HUES64 (cell line): Measurements from ENCODE around the gene TBC1D14.

Source experiments
- H3K27ac ChIP-seq: 2 replicates; pipeline ENCODE4 v1.7.0; 2013; ENCODE audit warnings: low read depth, low read length, inconsistent platforms
- H3K27me3 ChIP-seq: 2 replicates; pipeline ENCODE4 v1.6.1; 2013; ENCODE audit warnings: mild to moderate bottlenecking, low read length; ENCODE audit not compliant: insufficient read depth
- H3K36me3 ChIP-seq: 2 replicates; pipeline ENCODE4 v1.6.1; 2013; ENCODE audit warnings: mild to moderate bottlenecking, low read length; ENCODE audit not compliant: insufficient read depth
- H3K4me1 ChIP-seq: 2 replicates; pipeline ENCODE4 v1.6.1; 2013; ENCODE audit warnings: mild to moderate bottlenecking, low read length, moderate library complexity; ENCODE audit not compliant: insufficient read depth
- H3K4me3 ChIP-seq: 2 replicates; pipeline ENCODE4 v1.5.1; 2013; ENCODE audit warnings: mild to moderate bottlenecking, low read length, moderate library complexity
- H3K9ac ChIP-seq: 2 replicates; pipeline ENCODE4 v1.6.1; 2013; ENCODE audit warnings: mild to moderate bottlenecking, low read depth, low read length
- H3K9me3 ChIP-seq: 2 replicates; pipeline ENCODE4 v1.6.1; 2013; ENCODE audit warnings: low read depth, low read length; ENCODE audit not compliant: insufficient read depth
- WGBS: fragments of 150-250, 120-280 bp; methylation state at CpG from one replicate; pipeline ENCODE4 v1.1.7; 2013; ENCODE audit warnings: missing lambda C conversion rate; 5-methylcytosine and 5-hydroxymethylcytosine counted together

TBC1D14 gene

DNA sequence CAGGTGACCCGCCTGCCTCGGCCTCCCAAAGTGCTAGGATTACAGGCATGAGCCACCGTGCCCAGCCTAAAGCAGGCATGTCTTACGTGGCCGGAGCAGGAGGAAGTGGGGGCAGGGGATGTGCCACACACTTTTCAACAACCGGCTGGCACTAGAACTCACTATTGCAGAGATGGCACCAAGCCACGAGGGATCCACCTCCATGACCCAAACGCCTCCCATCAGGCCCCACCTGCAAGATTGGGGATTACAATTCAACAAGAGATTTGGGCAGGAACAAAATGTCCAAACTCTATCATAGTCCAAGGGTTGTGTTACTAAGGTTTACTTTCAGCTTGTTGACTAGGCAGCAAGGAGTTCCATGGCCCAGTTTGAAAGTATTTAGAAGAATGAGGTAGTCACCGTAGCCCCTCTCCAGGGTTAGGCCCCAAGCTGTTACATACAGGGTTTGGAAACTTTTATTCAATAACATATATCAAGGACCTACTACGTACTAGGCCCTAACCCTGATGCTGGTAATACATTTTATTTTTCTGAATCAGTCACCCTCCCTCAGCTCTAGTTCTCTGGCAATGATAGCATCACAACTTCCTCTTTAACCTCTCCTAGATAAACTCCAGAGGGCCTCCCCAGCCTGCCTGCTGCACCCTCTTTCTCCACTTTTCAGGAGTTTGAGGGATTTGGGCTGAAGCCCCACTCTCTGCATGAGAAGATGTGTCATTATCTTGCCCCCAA lies 18.0 kb upstream of the TBC1D14 start:
- H3K27me3 ChIP-seq, result no peaks in the 10 kb centered on the region
- H3K4me1 ChIP-seq, result no peaks in the 10 kb centered on the region
- H3K9me3 ChIP-seq, result no peaks in the 10 kb centered on the region
- H3K27ac ChIP-seq, result no peak overlapping the region
- H3K36me3 ChIP-seq, result no peaks in the 10 kb centered on the region
- no peak overlapping the region for H3K4me3 ChIP-seq
- 90% methylated on average over 10 of the region's 10 CpGs for WGBS
- H3K9ac ChIP-seq, result no peak overlapping the region

DNA sequence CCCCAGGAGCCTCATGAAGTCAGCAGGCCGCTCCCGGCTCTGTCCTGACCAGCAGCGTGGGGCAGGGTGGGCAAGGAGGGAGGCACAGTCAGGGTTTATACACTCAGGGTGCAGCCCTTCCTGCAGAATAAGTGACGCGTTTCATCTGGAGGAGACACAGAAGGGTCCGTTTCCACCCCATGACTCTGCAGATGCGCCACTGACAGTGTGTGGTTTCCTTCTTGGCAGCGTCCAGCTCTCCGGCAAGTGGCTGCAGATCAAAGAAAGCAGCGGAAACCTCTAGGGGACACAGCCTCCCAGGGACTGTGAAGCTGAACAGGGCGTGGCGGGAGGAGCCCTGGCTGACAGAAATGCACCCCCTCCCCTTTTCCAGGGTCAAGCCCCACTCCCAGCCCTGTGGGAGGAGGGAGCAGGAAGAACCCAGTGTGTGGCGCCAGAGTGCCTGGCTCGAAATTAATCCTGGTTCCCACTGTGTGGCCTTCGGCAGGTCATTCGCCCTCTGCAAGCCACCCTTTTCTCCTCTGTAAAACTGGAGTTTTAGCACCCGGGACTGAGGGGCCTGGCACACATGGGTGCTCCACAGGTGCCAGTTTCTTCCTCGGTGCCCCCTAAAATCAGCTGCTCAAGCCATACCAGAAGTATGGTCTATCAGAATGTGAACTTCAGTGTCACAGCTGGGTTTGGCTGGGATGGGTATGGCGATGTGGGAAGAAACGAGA lies 17.3 kb upstream of the TBC1D14 start:
- no peaks in the 10 kb centered on the region for H3K27me3 ChIP-seq
- H3K27ac ChIP-seq, result no peak overlapping the region
- H3K36me3 ChIP-seq, result no peaks in the 10 kb centered on the region
- H3K4me1 ChIP-seq, result no peaks in the 10 kb centered on the region
- H3K9ac ChIP-seq, result no peak overlapping the region
- H3K9me3 ChIP-seq, result no peaks in the 10 kb centered on the region
- H3K4me3 ChIP-seq, result no peak overlapping the region
- 67% methylated on average over 20 of the region's 20 CpGs for WGBS

DNA sequence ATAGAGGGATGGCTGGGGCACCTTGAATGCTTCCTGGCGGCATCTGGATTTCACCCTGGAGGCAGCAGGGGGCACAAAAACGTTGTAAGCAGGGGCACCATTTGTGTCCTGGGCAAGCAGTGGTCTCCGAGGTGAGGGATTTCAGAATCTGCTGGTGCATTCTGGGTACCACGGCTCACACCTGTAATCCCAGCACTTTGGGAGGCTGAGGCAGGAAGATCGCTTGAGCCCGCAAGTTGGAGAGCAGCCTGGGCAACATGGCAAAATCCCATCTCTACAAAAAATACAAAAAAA lies 16.8 kb upstream of the TBC1D14 start:
- WGBS, result 79% methylated on average over 6 of the region's 6 CpGs
- no peak overlapping the region for H3K9ac ChIP-seq

DNA sequence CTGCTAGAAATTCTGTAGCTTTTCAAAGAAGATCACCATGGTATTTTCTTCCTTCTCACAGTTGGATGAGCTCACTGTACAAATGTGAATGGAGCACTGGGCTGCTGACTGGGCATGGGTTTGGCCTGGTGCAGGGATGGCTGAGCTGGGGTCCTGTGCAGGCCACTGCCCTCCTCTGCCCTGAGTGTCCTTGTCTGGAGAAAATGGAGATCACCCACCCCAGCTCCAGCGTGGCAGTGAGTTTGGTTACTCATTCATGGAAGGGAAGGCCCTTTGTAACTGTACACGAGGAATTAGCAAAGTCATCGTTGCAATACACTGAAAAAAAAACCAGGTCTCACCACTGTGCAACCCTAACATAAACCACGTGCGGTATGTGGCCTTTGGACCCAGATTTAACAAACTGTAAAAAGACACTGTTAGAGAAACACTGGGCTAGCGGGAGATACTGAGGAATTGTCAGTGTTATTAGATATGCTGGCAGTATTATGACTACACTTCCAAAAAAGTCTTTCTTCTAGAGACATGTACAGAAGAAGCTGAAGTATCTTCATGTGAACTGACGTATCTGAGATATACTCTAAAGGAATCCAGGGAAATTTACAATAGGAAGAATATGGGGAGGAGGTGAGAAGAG lies 16.1 kb upstream of the TBC1D14 start:
- H3K27ac ChIP-seq, result no peak overlapping the region
- H3K4me3 ChIP-seq, result no peak overlapping the region
- no peaks in the 10 kb centered on the region for H3K4me1 ChIP-seq
- H3K27me3 ChIP-seq, result no peaks in the 10 kb centered on the region
- WGBS, result 92% methylated on average over 7 of the region's 7 CpGs
- H3K36me3 ChIP-seq, result no peaks in the 10 kb centered on the region
- H3K9ac ChIP-seq, result no peak overlapping the region
- H3K9me3 ChIP-seq, result no peaks in the 10 kb centered on the region

More for the DNA sequence above, 16.8 kb upstream of the TBC1D14 start:
- H3K4me1 ChIP-seq, result no peaks in the 10 kb centered on the region
- no peaks in the 10 kb centered on the region for H3K36me3 ChIP-seq
- H3K27me3 ChIP-seq, result no peaks in the 10 kb centered on the region
- no peak overlapping the region for H3K4me3 ChIP-seq
- no peaks in the 10 kb centered on the region for H3K9me3 ChIP-seq
- no peak overlapping the region for H3K27ac ChIP-seq

DNA sequence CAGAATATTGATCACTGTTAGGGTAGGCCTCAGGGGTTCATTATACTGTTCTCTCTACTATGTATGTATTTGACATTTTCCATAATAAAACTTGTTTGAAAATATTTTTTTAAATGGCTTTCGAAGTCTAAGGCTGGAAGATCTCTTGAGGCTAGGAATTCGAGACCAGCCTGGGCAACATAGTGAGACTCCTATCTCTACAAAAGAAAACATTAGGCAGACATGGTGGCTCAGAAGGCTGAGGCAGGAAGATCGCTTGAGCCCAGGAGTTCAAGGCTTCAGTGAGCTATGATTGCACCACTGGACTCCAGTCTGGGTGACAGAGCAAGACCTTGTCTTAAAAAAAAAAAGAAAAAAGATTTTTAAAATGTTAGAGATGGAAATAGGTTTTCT lies 15.5 kb upstream of the TBC1D14 start:
- H3K4me1 ChIP-seq, result no peaks in the 10 kb centered on the region
- H3K4me3 ChIP-seq, result no peak overlapping the region
- no peaks in the 10 kb centered on the region for H3K9me3 ChIP-seq
- H3K9ac ChIP-seq, result no peak overlapping the region
- H3K27ac ChIP-seq, result no peak overlapping the region
- no peaks in the 10 kb centered on the region for H3K36me3 ChIP-seq
- 92% methylated on average over 3 of the region's 3 CpGs for whole genome bisulfite sequencing
- H3K27me3 ChIP-seq, result no peaks in the 10 kb centered on the region

DNA sequence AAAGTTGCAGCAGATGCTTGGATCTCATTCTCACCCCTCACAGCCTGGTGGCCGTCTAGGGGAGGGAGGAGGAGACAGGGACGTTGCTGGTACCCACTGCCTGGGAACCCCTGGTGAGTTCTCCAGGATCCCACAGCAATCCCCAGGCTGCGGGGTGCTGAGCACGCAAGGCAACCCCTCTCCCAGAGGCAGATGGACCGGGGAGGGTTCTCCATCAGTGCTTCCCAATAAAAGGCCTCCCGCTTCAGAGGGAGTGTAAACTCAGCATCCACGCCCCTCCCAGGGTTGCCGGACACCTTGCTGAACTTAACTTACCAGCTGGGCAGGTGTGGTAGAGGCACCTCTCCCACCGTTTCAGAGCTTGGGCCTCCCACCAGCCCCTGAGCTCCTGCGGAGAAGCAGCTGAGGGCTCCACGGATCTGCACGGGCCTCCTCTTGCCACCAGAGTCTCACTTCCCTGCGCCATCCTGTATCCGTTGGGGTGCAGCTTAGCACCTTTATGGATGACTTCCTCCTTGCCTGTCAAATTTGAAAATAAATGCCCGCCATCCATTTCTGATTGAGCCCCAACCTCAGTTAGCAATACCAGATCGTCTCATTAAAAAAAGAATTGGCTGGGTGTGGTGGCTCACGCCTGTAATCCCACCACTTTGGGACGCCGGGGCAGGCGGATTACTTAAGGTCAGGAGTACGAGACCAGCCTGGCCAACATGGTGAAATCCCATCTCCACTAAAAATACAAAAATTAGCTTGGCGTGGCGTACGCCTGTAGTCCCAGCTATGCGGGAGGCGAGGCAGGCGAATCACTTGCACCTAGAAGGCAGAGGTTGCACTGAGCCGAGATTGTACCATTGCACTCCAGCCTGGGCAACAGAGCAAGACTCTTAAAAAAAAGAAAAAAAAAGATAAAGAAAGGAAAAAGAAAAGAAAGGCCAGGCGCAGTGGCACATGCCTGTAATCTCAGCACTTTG lies 14.8 kb upstream of the TBC1D14 start:
- Histone ChIP-seq H3K27ac (no peak overlapping the region), H3K4me3 (no peak overlapping the region), H3K9me3 (no peaks in the 10 kb centered on the region), H3K9ac (no peak overlapping the region), H3K36me3 (no peaks in the 10 kb centered on the region), H3K27me3 (no peaks in the 10 kb centered on the region), H3K4me1 (no peaks in the 10 kb centered on the region)
- WGBS, result 92% methylated on average over 29 of the region's 29 CpGs

DNA sequence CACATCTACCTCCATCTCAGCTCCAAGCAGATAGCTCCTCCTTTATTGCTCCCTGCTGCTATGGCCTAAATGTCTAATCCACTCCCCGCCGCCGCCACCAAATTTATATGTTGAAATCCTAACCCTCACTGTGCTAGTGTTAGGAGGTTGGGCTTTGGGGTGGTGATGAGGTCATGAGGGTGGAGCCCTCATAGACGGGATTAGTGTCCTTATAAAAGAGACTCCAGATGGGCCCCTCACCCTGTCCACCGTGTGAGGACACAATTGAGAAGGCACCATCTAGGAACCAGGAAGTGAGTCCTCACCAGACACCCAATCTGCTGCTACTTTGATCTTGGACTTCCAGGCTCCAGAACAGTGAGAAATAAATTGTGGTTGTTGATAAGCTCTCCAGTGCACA lies 13.6 kb upstream of the TBC1D14 start:
- Histone ChIP-seq H3K9me3 (no peaks in the 10 kb centered on the region), H3K36me3 (no peaks in the 10 kb centered on the region), H3K4me3 (no peak overlapping the region), H3K27me3 (no peaks in the 10 kb centered on the region), H3K9ac (no peak overlapping the region), H3K4me1 (no peaks in the 10 kb centered on the region), H3K27ac (no peak overlapping the region)
- WGBS, result 74% methylated on average over 2 of the region's 5 CpGs

DNA sequence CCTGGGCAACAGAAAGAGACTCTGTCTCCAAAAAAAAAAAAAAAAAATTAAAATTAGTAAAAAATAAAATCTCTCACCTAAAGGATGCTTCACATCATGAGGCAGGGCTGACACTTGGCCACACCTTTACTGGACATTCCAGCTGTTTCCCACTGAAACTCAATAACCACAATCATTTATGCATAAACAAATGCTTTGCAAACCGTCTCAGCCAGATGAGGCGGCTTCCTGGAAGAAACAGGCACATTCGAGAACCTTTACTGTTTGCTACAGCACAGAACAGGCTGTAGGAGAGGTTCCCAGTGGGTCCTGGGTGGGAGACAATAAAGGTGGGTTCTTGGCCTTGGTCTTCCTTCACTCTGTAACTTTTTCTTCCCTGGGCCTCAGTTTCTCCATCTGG lies 10.9 kb upstream of the TBC1D14 start:
- Histone ChIP-seq H3K9me3 (no peaks in the 10 kb centered on the region), H3K4me1 (no peaks in the 10 kb centered on the region), H3K36me3 (no peaks in the 10 kb centered on the region), H3K9ac (no peak overlapping the region), H3K4me3 (no peak overlapping the region), H3K27me3 (no peaks in the 10 kb centered on the region), H3K27ac (no peak overlapping the region)
- WGBS, result 97% methylated on average over 3 of the region's 3 CpGs

DNA sequence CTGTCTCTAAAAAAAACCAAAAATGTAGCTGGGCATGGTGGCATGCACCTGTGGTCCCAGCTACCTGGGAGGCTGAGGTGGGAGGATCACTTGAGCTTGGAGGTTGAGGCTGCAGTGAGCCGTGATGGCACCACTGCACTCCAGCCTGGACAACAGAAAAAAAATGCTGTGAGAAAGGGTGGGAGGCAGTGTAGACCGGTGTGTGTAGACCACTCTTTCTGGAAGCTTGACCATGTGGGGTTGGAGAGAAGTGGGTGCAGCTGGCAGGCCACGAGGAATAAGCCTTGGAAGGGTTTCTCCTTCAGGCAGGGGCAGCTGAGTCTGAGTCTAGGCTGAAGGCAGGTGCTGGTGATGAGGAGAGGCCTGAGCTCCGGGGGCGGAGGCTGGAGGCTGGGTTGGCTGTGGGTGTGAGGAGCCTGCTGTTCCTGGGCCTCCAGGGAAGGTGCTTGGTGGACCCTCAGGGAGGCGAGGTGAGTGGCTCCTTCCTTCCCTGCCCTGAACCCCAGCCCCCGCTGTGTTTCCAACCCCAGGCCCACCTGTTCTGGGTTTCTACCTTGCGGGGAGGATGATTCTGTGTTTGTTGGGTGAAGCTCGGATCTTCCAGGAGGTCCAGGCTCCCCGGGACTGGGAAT lies 9.3 kb upstream of the TBC1D14 start:
- Histone ChIP-seq H3K4me3 (no peak overlapping the region), H3K9ac (no peak overlapping the region), H3K4me1 (no peaks in the 10 kb centered on the region), H3K36me3 (no peaks in the 10 kb centered on the region), H3K27me3 (no peaks in the 10 kb centered on the region), H3K27ac (no peak overlapping the region), H3K9me3 (no peaks in the 10 kb centered on the region)
- WGBS, result 97% methylated on average over 10 of the region's 10 CpGs

DNA sequence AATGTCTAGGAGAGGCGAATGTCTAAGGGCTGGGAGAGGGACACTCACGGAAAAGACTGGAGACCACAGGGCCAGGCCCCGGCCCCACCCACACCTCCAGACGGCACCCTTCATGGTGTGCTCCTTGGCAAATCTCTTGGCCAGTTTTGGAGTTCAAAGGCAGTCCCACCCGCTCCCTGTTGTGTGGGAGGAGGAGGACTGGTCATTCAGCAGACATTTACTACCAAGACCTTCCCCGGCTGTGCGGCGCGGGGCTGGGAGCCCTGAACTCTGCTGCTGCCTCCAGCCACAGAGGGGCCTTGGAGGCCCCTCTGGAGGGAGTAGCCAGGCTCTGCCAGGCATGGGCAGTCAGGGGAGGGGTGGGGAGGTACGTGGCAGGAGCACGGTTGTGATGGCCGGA lies 8.7 kb upstream of the TBC1D14 start:
- Histone ChIP-seq H3K4me1 (no peaks in the 10 kb centered on the region), H3K4me3 (no peak overlapping the region), H3K27me3 (no peaks in the 10 kb centered on the region), H3K9me3 (no peaks in the 10 kb centered on the region), H3K9ac (no peak overlapping the region), H3K27ac (no peak overlapping the region), H3K36me3 (no peaks in the 10 kb centered on the region)
- WGBS, result 94% methylated on average over 12 of the region's 12 CpGs
